Muscle of leg (tissue), 11 donors: ENCODE measurements around the gene TPSAB1. TPM values are rescaled to one million over a fixed set of nuclear protein-coding genes. Genes with fewer than 3 reads are reported as not detected.
A peak's percentile ranks its signal among the peaks of the same experiment; 100 is the strongest.
"Not testable (repeated sequence)": the region's sequence is repeated elsewhere in the genome, so short reads cannot be mapped to it uniquely, and the experiment has no call there.

Source experiments
- DNase-seq: peaks from one replicate; pipeline ENCODE4 v3.0.0; 2013
- H3K27ac ChIP-seq: one replicate; pipeline ENCODE4 v1.5.1; 2013; ENCODE audit warnings: mild to moderate bottlenecking, low read length, control low read depth
- H3K27me3 ChIP-seq: one replicate; pipeline ENCODE4 v1.6.1; 2013; ENCODE audit warnings: low read length; ENCODE audit not compliant: control insufficient read depth, insufficient read depth
- H3K36me3 ChIP-seq: one replicate; pipeline ENCODE4 v1.6.1; 2013; ENCODE audit warnings: low read length; ENCODE audit not compliant: control insufficient read depth, insufficient read depth
- H3K4me1 ChIP-seq: one replicate; pipeline ENCODE4 v1.6.1; 2013; ENCODE audit warnings: low read length; ENCODE audit not compliant: control insufficient read depth, insufficient read depth
- H3K4me3 ChIP-seq: one replicate; pipeline ENCODE4 v1.5.1; 2013; ENCODE audit warnings: low read length, control low read depth
- H3K9me3 ChIP-seq: replicated peaks from 2 replicates; pipeline ENCODE4 v1.6.1; 2013; ENCODE audit warnings: low read depth, low read length; ENCODE audit not compliant: control insufficient read depth
- WGBS: methylation state at CpG from one replicate; pipeline ENCODE4 v1.1.5; 2013; ENCODE audit warnings: missing lambda C conversion rate; ENCODE audit not compliant: insufficient coverage; 5-methylcytosine and 5-hydroxymethylcytosine counted together
- polyA plus RNA-seq, 8 donors: library from polyadenylated mRNA; unstranded; fragments of 120-200 nt; gene quantifications; one replicate each; pipeline versions ENCODE4 v1.2.1 to v1.2.3, GENCODE V29; 2013; ENCODE audit warnings: inconsistent platforms in 1 of 8, low replicate concordance in 1 of 8; ENCODE audit not compliant: insufficient read length in 8 of 8, insufficient read depth in 1 of 8
- total RNA-seq: library from RNA; stranded (reverse); fragments of 120-200 nt; gene quantifications from one replicate; pipeline ENCODE4 v1.2.4, GENCODE V29; 2013

The TPSAB1 gene
- total and polyA plus RNA-seq, 9 donors, result 0.53 to 3.8 (median 1.7) TPM

DNA sequence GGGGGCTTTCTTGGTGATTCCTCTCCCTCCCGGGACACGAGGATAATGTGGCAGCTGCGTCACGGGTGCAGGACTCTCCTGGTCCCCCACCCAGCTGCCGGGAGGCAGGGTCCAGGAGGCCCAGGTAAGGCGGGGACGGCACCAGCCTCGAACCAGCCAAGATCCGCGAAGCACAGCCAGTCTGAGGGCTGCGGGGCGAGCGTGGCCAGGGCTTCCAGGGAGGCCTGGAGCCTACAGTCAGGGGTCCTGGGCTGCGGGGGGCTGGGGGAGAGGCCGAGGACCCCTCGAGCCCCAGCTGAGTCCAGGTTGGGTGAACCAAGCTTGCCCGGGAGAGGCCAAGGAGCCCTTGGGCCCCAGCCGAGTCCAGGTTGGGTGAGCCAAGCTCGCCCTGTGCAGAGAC, 25.3 kb downstream of the TPSAB1 start:
- no peak overlapping the region for H3K4me3 ChIP-seq
- no peaks in the 10 kb centered on the region for H3K36me3 ChIP-seq
- H3K9me3 ChIP-seq, result no peaks in the 10 kb centered on the region
- WGBS, result 79% methylated on average over 19 of the region's 19 CpGs
- no peak overlapping the region for H3K27ac ChIP-seq
- peaks cover 42% of the 10 kb centered on the region for H3K27me3 ChIP-seq
- no peak for DNase-seq
- H3K4me1 ChIP-seq, result peaks cover under 1% of the 10 kb centered on the region

GRCh38 chr16:1269418-1269817, 28.9 kb downstream of the TPSAB1 start:
- DNase-seq, H3K4me3 ChIP-seq, H3K27ac ChIP-seq, H3K9me3 ChIP-seq, H3K36me3 ChIP-seq: not testable (repeated sequence)
- 93% methylated on average over 6 of the region's 7 CpGs for WGBS
- peaks cover 26% of the 10 kb centered on the region for H3K27me3 ChIP-seq
- H3K4me1 ChIP-seq, result peaks cover 16% of the 10 kb centered on the region

- no peaks in the 10 kb centered on the region for H3K9me3 ChIP-seq
- no peaks in the 10 kb centered on the region for H3K36me3 ChIP-seq
- H3K4me1 ChIP-seq, result peaks cover 24% of the 10 kb centered on the region
- no peak for DNase-seq
- 72% methylated on average over 12 of the region's 12 CpGs for WGBS
- H3K27ac ChIP-seq, result no peak overlapping the region
- H3K27me3 ChIP-seq, result peaks cover 22% of the 10 kb centered on the region
- no peak overlapping the region for H3K4me3 ChIP-seq
Observed at GRCh38 chr16:1271380-1271723, 30.8 kb downstream of the TPSAB1 start.

GRCh38 chr16:1271724-1272413, 31.4 kb downstream of the TPSAB1 start:
- Histone ChIP-seq H3K27me3 (peaks cover 18% of the 10 kb centered on the region), H3K4me1 (peaks cover 26% of the 10 kb centered on the region)
- WGBS, result 24% methylated on average over 15 of the region's 19 CpGs
- H3K4me3 ChIP-seq, H3K27ac ChIP-seq, H3K36me3 ChIP-seq, H3K9me3 ChIP-seq: not testable (repeated sequence)
- DNase-seq, result peak; percentile 64

- no peaks in the 10 kb centered on the region for H3K9me3 ChIP-seq
- no peaks in the 10 kb centered on the region for H3K36me3 ChIP-seq
- peaks cover 25% of the 10 kb centered on the region for H3K27me3 ChIP-seq
- WGBS, result 77% methylated on average over 9 of the region's 9 CpGs
- no peak overlapping the region for H3K27ac ChIP-seq
- no peak for DNase-seq
- H3K4me1 ChIP-seq, result peaks cover 26% of the 10 kb centered on the region
- no peak overlapping the region for H3K4me3 ChIP-seq
Observed at GRCh38 chr16:1272453-1273198, 32.1 kb downstream of the TPSAB1 start.

DNA sequence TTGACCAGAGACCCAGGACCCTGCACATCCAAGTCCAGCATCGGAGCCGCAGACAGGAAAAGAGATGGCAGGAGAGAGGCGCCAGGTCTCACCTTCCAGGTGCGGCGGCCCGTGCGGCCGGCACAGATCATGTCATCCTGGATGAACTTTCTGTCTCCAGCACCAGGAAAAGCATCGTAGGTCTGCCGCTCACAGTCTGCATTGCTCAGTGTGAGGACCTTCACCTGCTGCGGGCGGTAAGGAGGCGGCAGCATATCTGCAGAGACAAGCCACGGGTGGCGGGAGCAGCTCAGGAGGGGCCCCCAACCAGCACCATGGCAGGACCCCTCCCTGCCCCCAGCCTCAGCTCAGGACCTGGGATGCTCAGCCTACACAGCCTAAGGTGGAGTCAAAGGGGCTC, 33.3 kb downstream of the TPSAB1 start:
- 85% methylated on average over 13 of the region's 15 CpGs for whole genome bisulfite sequencing
- H3K27me3 ChIP-seq, result peaks cover 33% of the 10 kb centered on the region

DNA sequence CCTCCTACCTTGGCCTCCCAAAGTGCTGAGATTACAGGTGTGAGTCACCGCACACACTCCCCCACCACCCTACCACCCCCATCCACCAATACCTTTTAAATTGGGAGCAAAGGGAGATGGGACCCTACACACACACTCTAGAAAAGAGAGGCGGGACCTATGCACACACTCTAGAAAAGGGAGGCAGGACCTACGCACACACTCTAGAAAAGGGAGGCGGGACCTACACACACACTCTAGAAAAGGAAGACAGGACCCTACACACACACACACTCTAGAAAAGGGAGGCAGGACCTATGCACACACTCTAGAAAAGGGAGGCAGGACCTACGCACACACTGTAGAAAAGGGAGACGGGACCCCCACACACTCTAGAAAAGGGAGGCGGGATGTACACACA, 34.3 kb downstream of the TPSAB1 start:
- H3K27ac ChIP-seq, result no peak overlapping the region
- WGBS, result no CpG with 5 or more reads among the region's 7 CpGs
- H3K27me3 ChIP-seq, result peaks cover 37% of the 10 kb centered on the region
- no peaks in the 10 kb centered on the region for H3K9me3 ChIP-seq
- no peaks in the 10 kb centered on the region for H3K36me3 ChIP-seq
- DNase-seq, result no peak
- peaks cover 31% of the 10 kb centered on the region for H3K4me1 ChIP-seq
- H3K4me3 ChIP-seq, result no peak overlapping the region

More for the DNA sequence above, 33.3 kb downstream of the TPSAB1 start:
- H3K36me3 ChIP-seq, result no peaks in the 10 kb centered on the region
- H3K4me1 ChIP-seq, result peaks cover 31% of the 10 kb centered on the region
- H3K4me3 ChIP-seq, result no peak overlapping the region
- H3K27ac ChIP-seq, result no peak overlapping the region
- DNase-seq, result no peak
- H3K9me3 ChIP-seq, result no peaks in the 10 kb centered on the region

- DNase-seq, result peak; percentile 39
- H3K27me3 ChIP-seq, result peaks cover 47% of the 10 kb centered on the region
- 67% methylated on average over 25 of the region's 30 CpGs for WGBS
- no peaks in the 10 kb centered on the region for H3K36me3 ChIP-seq
- no peak overlapping the region for H3K4me3 ChIP-seq
- H3K27ac ChIP-seq, result no peak overlapping the region
- peaks cover 29% of the 10 kb centered on the region for H3K4me1 ChIP-seq
- H3K9me3 ChIP-seq, result no peaks in the 10 kb centered on the region
Observed at GRCh38 chr16:1275791-1276579, 35.5 kb downstream of the TPSAB1 start.

GRCh38 chr16:1276580-1276878, 36.0 kb downstream of the TPSAB1 start:
- peaks cover 23% of the 10 kb centered on the region for H3K4me1 ChIP-seq
- no peaks in the 10 kb centered on the region for H3K9me3 ChIP-seq
- H3K27me3 ChIP-seq, result peaks cover 52% of the 10 kb centered on the region
- H3K36me3 ChIP-seq, result no peaks in the 10 kb centered on the region
- H3K27ac ChIP-seq, result no peak overlapping the region
- no peak for DNase-seq
- no peak overlapping the region for H3K4me3 ChIP-seq
- 82% methylated on average over 9 of the region's 14 CpGs for WGBS

DNA sequence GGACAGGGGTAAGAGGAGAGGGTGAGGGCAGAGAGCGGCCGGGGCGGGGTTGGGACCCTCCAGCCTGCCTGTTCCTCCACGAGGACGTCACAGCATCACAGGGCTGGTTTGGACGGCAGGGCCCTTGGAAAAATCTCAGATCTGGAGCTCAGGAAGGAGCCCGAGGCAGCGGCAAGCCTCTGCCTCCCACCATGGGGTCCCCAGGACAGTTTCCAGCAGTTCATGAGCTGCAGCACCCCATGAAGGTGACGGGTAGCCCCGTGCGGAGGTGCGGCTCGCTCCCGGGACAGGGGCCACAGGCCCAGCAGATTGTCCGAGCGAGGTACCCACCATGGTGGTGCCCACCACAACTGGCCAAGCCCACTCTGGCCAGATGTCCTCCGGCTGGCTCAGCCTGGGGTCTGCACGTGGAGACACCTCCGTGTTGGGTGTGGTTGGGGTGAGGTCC, 36.7 kb downstream of the TPSAB1 start:
- no peaks in the 10 kb centered on the region for H3K9me3 ChIP-seq
- H3K27ac ChIP-seq, result no peak overlapping the region
- WGBS, result 73% methylated on average over 17 of the region's 19 CpGs
- H3K4me3 ChIP-seq, result no peak overlapping the region
- no peaks in the 10 kb centered on the region for H3K36me3 ChIP-seq
- no peak for DNase-seq
- H3K27me3 ChIP-seq, result peaks cover 54% of the 10 kb centered on the region
- peaks cover 18% of the 10 kb centered on the region for H3K4me1 ChIP-seq
